K562 (cell line): ENCODE measurements around the gene TMEM53. TPM values are rescaled to one million over a fixed set of nuclear protein-coding genes. Genes with fewer than 3 reads are reported as not detected.

Source experiments
- CHD1 ChIP-seq: fragments of 200-600 bp; sonication (generic); IDR thresholded peaks from one replicate; pipeline ENCODE4 v1.6.1; 2012; ENCODE audit warnings: mild to moderate bottlenecking, moderate library complexity, low read length, inconsistent platforms
- KLF1 ChIP-seq: fragments of 450-650 bp; IDR thresholded peaks from 2 replicates; pipeline ENCODE4 v1.6.1; 2016; ENCODE audit warnings: missing genetic modification characterization, missing compliant biosample characterization
- PCBP1 ChIP-seq: fragments of 200-400 bp; formaldehyde crosslinking; IDR thresholded peaks from 2 replicates; pipeline ENCODE4 v1.6.1; 2018; ENCODE audit warnings: mild to moderate bottlenecking, low read depth, low read length; ENCODE audit not compliant: poor library complexity, severe bottlenecking
- PCBP2 ChIP-seq: fragments of 200-400 bp; formaldehyde crosslinking; IDR thresholded peaks from 2 replicates; pipeline ENCODE4 v1.6.1; 2018; ENCODE audit warnings: low read length, low read depth, mild to moderate bottlenecking, moderate library complexity; ENCODE audit not compliant: poor library complexity, severe bottlenecking
- SMARCA5 ChIP-seq: fragments of 450-650 bp; IDR thresholded peaks from 2 replicates; pipeline ENCODE4 v1.6.1; 2016
- SMARCE1 ChIP-seq: fragments of 450-650 bp; IDR thresholded peaks from 2 replicates; pipeline ENCODE4 v1.7.1; 2016; ENCODE audit warnings: mild to moderate bottlenecking
- polyA plus RNA-seq, 8 experiments: library from polyadenylated mRNA; depleted of rRNA in 4 of 8; stranded (reverse) in 5 of 8; unstranded in 3 of 8; fragments of >200 nt; fragmentation: Nextera tagmentation in 2 of 8; fragmentation: Illumina TruSeq in 1 of 8; extraction: Ambion mirVana in 2 of 8; extraction: Trizol in 1 of 8; gene quantifications; 2 replicates each; pipeline versions ENCODE4 v1.2.1 to v1.2.3, GENCODE V29; 2011 to 2014; ENCODE audit warnings: inconsistent platforms in 1 of 8, missing spikeins in 1 of 8
- total RNA-seq, 7 experiments: library from RNA; depleted of rRNA in 6 of 7; stranded (reverse); fragments of >200 nt in 6 of 7; fragmentation: Illumina TruSeq in 2 of 7; extraction: Trizol in 2 of 7; gene quantifications; 2 replicates each; pipeline versions ENCODE4 v1.2.1 to v1.2.3, GENCODE V29; 2011 to 2021; ENCODE audit warnings: low replicate concordance in 1 of 7
- TF ChIP-seq, protein P1 (sequence below), 2 experiments: fragments of 450-650 bp; formaldehyde crosslinking in 1 of 2; IDR thresholded peaks; 2 replicates each; pipeline versions ENCODE4 v1.4.0 to v1.6.1; 2014 to 2020; ENCODE audit warnings: mild to moderate bottlenecking in 2 of 2, borderline replicate concordance in 1 of 2, low read depth in 1 of 2

TMEM53 gene
- total and polyA plus RNA-seq, 9 of the 15 experiments (the other 6 are each of a cell fraction or from before 2014, with no cell fraction given) = 0.23 to 3.7 (median 2.0) TPM

DNA sequence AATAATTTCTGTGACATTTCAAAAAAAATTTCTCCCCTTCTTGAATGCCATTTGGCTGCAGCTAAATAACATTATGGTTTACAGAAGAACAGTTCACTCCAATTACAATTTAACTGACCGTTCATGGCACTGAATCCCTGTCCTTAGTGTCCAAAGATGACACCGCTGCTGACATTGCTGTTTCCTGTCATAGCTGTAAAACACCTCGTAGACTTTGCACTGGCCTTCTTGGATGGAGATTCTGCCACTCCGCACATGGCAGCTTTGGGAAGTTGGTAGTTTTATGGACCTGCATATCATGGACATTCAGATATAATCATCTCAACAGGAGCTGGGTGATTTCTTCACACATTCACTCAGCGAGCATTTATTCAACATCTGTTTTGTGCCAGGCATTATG, 5.2 kb upstream of the TMEM53 start (continued):
- TF ChIP-seq, protein P1, sequence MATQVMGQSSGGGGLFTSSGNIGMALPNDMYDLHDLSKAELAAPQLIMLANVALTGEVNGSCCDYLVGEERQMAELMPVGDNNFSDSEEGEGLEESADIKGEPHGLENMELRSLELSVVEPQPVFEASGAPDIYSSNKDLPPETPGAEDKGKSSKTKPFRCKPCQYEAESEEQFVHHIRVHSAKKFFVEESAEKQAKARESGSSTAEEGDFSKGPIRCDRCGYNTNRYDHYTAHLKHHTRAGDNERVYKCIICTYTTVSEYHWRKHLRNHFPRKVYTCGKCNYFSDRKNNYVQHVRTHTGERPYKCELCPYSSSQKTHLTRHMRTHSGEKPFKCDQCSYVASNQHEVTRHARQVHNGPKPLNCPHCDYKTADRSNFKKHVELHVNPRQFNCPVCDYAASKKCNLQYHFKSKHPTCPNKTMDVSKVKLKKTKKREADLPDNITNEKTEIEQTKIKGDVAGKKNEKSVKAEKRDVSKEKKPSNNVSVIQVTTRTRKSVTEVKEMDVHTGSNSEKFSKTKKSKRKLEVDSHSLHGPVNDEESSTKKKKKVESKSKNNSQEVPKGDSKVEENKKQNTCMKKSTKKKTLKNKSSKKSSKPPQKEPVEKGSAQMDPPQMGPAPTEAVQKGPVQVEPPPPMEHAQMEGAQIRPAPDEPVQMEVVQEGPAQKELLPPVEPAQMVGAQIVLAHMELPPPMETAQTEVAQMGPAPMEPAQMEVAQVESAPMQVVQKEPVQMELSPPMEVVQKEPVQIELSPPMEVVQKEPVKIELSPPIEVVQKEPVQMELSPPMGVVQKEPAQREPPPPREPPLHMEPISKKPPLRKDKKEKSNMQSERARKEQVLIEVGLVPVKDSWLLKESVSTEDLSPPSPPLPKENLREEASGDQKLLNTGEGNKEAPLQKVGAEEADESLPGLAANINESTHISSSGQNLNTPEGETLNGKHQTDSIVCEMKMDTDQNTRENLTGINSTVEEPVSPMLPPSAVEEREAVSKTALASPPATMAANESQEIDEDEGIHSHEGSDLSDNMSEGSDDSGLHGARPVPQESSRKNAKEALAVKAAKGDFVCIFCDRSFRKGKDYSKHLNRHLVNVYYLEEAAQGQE (IDR thresholded peaks at IDR 0.05; ENCODE audit: borderline replicate concordance) = no peak
- TF ChIP-seq, protein P1 (CRISPR knock-in tag; IDR thresholded peaks at IDR 0.05; ENCODE audit: low read depth) = no peak
- TF ChIP-seq SMARCE1 (no peak), PCBP2 (no peak), KLF1 (tag) (no peak), CHD1 (no peak), SMARCA5 (no peak), PCBP1 (no peak)
